ENCODE results near the gene HEMK1. TPM values are rescaled to one million over a fixed set of nuclear protein-coding genes. Genes with fewer than 3 reads are reported as not detected.

HEMK1 gene
- polyA plus RNA-seq, 5 donors = 20.9 to 29.4 (median 23.5) TPM

DNA sequence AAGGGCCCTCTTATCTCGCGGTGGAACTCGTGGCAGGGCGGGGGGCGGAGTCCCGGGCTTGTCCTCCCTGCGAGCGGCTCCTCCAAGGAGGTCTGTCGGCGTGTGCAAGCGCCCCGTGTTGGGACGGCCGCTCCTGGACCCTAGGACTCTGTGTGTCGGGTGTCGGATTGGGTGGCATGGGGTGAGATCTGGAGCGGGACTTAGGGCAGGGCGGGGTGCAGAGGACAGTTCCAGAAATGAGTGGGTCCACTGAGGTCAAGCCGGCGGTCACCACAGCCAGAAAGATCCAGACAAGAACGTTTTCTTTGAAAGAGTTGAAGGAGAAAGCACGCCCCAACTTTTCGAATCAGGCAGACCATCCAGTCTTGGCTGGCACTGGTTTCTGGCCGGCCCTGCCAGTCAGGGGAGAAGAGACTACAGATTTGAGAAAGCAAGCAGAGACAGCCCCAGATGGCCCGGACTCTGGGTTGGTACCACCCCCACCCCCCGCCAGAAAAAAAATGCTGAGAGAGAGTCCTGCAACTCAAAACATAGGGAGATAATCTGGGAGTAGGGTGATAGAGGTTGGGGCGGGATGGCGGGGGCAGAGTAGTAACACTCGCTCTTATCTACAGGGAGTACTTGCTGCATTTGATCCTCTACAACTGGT, 43.0 kb downstream of the HEMK1 start:
- no peak for DNase-seq

DNA sequence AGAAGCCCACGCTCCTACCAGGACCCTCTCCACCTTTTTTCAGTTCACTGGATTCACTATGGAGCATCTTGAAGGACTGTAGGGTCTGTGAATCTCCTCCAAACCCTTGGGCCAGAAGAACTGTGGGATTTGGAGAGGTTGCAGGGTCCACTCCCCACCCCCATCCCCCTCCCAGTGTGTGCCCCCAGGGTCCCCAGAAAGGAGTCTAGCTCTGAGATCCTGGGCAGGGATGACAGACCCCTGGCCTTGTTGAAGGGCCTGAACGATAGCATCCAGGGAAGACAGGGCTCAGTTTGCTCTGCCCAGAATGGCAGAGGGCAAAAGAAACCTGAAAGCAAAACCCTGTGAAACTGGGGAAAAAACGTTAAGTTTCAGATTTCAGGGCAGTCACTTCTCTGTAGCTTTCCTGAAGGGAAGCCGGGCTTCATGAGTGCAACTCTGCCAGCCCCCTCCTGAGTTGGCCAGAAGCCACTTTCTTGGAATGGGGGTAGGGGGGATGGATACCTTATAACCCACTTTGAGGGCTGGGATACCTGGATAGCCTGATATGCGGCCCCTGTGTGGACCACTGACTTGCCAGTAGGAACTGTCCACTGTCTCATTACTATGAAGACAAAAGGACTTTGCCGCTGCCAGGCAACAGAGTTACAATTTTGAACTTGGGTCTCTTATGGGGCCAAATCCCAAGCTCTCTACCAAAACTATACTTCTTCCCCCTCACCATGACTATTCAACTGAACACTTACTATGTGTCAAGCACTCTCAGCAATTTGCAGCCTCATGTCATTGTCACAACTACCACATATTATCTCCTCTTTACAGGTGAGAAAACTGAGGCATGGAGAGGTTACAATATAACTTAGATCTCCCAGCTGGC, 43.9 kb downstream of the HEMK1 start:
- DNase-seq = no peak

DNA sequence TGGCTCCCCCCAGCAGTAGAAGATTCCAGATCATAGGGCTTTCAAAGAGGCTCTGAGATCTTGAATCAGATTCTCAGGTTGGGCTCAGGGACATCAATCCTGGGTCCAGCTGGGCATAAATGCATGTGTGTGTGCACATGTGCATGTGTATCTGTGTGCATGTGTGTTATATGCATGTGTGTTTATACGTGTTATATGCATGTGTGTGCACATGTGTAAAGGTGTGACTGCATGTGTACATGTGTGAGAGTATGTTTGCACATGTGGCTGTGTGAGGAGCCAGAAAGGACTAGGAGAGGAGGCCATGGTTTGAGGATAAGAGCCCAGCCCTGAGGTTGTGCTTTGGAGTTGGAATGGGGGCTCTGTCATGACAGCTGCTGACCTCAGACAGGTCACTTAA, 45.9 kb downstream of the HEMK1 start:
- DNase-seq = no peak

DNA sequence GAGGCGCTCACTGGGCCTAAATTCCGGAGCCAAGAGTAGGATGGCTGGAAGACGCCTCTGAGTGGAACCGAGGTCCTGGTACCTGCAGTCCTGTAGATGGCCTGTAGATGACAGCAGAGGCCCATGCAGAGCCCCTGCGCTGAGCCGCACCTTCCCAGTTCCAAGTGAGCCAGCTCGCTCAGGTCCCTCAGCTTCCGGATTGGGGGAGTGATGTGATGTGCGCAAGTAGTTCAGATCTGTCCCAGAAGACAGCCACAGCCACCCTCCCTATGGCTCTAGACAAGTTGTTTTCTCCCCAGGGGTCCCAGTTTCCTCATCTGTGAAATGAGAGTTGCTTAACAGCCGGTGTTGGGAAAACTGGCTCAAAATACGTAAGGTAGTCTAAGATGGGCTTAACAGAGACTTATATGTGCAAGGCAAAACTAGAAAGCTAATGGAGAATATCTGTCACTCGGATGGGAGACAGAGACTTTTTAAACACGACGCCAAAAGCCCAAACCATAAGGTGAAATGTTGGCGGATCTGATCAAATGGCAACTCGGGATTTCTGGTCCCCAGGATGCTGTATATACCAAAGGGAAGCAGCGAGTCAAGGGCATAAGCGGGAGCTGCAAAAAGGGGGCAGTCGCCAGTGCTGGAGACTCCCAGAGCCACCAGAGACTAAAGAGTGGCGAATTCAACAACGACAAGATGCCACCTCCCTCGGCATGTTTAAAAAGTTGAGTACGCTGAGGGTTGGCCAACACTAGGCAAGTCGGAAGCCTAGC, 46.9 kb downstream of the HEMK1 start:
- peak; percentile 74 to 77 for DNase-seq

DNA sequence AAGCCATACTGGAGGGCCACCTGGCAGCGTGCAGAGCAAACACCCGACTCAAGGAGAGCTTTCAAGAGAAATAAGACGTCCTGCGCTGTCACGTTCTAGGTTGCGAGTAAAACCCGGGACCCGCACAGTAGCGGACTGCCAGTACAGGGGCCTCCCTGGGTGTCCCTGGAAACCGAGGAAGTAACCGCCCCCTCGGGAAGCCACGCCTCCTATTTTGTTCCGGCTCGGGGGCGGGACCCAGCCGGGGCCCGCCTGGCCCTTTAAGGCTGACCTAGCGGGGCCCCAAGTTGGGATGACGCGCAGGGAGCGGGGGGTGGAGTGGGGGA, 47.4 kb downstream of the HEMK1 start:
- peak; percentile 90 to 93 for DNase-seq

DNA sequence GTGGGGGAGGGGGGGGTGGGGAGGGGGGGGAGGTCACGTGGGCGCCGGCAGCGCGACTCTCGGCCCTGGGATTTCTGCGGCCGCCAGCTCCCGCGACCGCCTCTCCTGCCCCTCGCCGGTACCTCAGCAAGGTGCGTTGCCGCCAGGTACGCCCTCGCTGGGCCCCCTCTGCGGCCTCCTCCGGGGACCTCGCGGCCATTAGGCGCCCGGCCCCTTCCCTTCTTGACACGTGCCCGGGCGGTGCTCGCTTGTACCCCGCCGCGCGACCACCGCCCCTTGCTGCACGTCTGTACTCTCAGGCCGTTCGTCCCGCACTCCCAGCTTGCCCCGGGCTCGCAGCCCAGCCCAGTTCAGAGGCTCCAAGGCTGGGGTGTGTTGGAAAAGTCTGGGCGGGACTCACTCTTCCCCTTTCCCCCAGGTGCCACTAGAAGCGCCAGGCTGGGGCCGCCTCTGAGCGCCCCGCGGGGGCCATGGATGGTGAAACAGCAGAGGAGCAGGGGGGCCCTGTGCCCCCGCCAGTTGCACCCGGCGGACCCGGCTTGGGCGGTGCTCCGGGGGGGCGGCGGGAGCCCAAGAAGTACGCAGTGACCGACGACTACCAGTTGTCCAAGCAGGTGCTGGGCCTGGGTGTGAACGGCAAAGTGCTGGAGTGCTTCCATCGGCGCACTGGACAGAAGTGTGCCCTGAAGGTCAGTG, 47.9 kb downstream of the HEMK1 start, which contains the start of gene MAPKAPK3:
TSS of gene MAPKAPK3 (plus strand) at position 56 of the 696 bp plus-strand sequence. CDS start at position 471, 415 bp downstream.
- DNase-seq = no peak

DNA sequence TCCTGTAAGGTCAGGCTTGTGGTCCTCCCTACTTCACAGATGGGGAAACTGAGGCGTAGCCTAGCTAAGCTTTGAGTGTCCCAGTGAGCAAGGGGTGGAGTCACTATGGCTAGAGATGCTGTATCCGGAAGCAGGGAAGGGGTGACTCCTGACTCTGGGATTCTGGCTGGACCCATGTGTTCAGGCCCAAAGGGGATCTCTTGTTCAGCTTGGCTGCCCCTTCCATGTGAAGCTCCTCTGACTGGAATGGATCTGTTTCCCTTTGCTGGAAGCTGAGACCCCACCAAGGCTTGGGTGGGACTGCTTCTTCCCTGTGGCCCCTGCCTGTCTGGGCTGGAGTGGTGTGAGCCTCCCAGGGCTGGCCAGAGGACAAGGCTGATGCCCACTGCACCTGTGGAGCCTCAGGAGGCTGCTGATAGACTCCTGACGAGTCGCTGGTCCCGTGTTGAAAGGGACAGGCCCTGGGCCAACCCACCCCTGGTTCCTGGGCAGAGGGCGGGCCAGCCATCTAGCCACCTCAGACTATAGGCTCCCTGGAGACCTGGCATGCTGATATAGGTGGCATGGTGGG, 48.7 kb downstream of the HEMK1 start:
- no peak for DNase-seq

DNA sequence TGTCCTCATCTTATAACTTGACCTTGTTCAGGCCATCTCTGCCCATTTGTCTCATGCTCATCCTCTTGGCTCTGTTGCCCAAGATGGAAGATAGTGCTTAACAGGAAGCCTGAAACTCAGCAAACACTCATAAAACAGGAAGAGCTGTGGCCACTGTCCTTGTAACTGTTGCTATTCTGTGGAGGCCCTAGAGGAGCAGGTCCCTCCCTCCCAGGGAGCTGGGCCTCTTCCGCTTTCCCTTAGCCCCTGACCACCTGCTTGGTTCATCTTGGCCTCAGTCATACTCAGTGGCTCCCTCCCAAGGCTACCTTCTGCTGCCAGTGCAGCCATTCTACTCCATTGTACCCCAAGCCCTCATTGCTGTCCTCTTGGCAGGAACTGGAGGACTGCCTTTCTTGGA, 51.1 kb downstream of the HEMK1 start:
- no peak for DNase-seq

DNA sequence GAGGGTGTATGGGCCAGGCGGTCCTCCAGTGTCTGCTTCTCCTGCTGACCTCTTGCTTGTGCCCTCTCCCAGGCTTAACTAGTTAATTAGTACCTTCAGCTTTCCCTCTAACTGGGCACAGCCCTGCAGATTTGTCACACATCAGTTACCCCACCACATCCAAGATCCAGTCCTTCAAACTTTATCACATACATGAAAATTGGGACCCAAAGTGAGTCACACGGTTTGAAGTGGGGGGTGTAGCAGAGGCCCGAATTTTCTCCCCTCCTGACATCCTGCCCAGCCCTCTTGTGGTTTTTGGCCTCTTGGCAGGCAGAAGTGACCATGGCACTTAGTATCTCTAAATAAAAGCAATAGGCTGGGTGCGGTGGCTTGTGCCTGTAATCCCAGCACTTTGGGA, 51.5 kb downstream of the HEMK1 start:
- DNase-seq = no peak

DNA sequence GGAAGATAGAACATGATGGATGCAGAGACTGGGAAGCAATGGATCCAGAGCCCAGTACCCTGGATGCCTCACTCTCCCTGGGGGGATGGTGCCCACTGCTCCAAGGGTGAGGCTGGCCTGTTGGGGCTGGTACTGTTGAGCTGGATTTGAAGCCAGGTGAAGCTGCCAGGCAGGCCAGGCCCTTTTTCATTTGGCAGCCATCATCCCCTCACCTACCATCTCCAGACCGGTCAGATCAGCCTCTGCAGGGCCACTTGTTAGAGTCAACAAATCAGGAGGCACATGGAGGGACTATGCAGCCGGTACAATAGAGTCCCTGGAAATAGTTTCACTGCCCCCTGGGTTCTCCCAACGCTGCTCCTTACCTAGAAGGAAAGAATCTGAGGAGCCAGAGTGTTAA, 53.6 kb downstream of the HEMK1 start:
- no peak for DNase-seq

DNA sequence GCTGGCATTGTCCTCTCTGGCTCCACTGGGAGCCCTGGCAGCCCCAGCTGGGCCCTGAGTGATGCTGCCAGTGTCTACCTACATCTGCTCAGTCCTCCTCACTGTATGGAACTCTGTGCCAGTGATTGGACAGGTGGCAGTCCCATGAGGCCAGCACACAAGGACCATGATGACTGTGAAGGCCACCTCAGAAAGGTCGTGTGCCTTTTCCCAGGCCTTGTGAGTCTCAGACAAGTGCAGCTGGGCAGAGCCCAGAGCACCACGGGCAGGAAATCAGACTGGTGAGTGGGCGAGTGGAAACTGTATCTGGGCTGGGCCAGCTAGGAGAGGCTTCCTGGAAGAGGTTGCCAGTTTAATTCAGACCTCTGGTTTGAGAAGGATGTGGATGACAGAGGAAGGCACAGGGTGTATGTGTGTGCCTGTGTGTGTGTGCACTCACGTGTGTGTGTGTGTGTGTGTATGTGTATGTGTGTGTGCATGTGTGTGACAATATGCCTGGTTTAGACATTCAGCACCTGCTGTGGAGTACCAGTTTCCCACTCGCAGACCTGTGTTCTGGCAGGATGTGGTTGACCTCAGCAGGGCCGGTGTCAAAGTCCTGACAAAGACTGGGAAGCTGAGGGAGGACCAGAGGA, 54.6 kb downstream of the HEMK1 start:
- no peak for DNase-seq

DNA sequence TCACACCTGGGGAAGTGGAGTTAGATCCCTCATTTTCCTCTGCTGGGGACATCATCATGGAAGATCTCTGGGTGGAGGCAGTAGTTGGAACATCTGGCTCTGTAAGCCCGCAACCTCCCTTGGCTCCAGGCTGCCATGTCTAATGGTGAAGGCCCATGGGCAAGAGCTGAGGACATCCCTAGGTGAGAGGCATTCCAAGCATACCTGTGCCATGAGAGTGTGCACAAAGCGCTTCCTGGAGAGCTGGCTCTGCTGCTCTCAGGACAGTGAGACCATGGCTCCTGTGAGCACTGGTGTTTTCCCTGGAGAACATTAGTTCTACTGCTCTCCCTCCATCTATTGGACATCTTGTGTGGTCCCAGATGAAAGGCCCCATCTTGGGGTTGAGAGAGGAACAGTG, 55.3 kb downstream of the HEMK1 start:
- DNase-seq = no peak

DNA sequence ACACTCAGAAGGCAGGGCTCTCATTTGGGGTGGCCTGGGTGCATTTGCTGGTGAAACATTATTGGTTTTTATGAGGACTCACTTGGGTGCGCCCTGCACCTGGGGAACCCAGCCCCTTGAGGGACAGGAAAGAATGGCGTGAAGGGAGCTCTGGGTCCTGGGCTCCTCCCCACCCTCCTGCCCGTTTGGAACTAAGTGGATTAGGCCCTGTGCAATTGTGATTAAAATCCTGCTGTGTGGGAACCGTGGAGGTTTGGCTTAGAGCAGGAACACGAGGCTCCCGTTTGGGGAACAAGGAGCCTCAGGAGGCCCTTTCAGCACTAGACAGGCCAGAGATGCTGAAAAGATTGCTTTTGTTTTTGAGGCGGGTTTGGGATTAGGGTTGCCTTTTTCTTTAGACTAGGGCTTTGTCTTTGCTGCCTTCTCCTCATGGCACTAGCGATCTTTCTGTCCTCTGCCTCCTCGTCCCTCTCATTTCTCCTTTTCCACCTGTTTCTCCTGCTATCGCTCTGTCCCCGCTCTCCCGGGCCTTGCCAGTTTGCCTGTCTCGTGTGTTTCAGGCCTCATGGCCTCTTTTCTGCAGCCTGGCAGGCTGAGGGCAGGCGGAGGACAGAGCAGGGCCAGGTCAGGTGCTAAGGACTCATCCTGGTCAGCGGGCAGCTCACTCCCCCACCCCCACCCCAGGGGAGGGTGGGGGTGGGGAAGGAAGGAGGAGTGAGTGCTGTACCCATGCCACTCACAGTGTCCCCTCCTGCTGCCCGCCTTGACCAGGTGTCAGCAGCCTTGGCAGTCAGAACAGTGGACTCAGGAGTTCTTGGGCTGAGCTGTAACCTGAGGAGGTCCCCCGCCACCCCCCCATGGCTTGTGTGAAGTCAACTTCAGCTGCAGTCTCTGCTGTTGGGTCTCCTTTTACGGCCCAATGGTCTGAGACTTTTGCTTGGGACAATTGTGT, 56.2 kb downstream of the HEMK1 start:
- no peak for DNase-seq

DNA sequence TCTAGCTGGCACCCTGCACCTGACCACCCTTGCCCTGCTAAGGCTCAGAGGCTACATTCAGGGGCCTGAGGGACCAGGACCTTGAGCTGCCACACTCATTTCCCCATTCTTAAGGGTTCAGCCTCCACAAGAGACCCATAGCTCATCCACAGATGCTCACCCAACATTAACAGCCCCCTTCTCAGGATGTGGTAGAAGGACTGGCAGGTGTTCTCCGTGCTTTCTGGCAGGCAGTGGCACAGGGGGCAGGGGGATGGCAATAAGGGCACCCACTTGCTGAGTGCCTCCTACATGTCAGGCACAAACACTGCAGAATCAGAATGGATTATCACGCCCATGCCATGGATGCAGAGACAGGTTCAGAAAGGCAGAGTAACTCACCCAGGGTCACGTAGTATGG, 57.1 kb downstream of the HEMK1 start:
- no peak for DNase-seq

DNA sequence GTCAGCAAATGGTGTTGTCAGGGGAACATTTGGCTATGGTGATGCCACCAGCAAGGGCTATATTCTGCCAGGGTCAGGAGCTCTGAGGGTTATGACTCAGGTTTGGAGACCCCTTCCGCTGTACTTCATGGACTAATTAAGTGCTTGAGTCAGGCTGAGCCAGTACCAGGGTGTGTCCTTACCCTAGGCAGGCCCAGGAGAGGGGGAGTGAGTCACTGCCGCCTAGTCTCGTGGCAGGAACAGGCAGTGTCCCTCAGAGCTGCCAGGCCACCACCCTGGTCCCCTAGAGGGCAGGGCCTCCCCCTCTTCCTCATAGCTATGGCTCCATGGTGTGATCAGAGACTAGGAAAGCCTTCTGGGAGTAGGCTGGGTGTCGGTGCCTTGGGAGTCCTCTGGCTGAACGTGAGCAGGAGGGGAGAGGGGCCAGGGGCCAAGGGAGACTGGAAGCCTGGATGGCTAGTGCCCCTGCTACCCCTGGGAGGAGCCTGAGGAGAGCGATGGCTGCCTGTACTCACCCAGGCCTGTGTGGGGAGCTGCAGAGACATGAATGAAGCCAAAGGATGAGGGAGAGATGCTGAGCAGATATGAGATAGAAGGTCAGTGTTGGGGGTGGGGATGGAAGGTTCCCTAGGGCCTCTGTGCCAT, 58.2 kb downstream of the HEMK1 start:
- no peak for DNase-seq

DNA sequence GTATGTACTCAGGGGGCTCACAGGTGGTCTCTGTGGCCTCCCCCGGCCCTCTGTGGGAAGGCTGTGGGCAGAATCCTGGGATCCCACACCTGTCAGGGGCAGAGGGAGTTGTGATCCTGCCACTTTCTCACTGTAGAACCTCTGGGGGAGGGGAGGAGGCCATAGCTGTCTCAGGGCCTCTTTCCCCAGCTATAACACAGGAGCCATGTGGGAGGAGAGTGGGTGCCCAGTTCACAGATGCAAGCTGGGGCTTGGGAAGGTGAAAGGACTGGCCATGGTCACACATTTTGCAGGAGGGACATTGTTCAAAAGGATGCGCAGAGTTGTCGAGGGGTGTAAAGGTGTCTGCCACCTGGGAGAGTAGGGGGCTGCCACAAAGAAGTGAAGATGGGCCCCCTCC, 59.3 kb downstream of the HEMK1 start:
- no peak for DNase-seq

DNA sequence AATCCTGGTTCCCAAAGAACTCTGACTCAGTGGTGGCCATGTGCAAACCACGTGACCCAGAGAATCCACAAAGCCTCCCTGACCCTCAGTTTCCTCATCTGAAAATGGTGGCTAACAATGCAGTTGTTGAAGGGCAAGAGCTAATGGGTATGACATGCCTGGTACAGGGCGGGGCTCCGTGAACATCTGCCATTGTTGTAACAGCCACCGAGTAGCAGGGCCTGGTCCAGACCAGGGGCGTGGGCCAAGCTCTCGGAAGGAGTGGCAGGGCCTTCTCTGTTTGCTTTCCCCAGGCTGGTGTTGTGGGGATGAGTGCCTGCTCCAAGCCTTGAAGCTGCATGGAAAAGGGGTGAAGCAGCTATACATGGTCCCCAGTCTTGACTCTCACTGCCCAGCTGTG, 61.1 kb downstream of the HEMK1 start:
- no peak for DNase-seq

DNA sequence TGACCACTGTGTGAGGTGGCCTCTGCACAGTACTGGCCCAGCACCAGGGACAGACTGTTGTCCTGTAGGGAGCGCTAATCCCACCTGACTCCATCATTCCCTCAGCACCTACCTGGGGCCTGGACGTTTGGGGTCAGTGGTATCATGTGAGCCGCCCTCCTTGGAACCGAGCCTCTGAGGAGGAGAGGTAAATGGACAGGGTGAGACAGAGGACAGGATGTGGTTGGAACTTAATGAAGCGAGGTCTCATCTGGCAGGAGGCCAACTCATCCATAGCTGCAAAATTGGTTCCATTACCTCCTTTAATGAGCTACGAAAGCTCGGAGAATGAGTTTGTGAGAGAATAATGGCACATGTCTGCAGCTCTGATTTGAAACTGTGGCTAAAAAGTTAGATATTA, 61.6 kb downstream of the HEMK1 start:
- DNase-seq = no peak

DNA sequence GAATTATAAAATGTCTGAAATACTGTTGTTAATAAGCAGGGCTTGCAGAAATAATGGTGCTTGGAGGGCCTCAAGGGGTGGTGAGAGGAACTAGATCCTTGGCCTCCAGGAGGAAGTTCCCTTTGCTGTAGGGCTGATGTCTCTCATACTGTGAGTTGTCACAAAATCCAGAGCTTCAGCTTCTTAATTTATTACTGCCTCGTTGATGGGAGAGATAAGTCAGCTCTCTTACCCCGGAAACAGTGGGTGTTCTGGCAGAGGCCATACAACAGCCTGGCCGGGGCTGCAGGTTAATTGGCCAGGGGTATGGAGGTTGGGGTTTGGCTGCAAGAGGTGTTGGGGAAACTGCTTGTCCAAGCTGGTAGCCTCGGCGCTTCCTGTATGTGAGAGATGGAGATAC, 63.1 kb downstream of the HEMK1 start:
- no peak for DNase-seq

Data from right lung (tissue), 5 donors.